Astrocyte of the spinal cord (primary cell): ENCODE measurements around the gene FLT4.

ENCODE experiments used
- DNase-seq: peaks from one replicate; pipeline ENCODE4 v3.0.0; 2011; ENCODE audit warnings: low read depth, low spot score
- H3K4me3 ChIP-seq: 2 replicates; pipeline ENCODE4 v1.5.1; 2011; ENCODE audit warnings: low read depth, mild to moderate bottlenecking, low read length, moderate library complexity
- in situ Hi-C: cut with HindIII; loops from 2 replicates; pipeline ENCODE4 v1.10.0; 2017; ENCODE audit warnings: low sequenced_read_pairs
- TF ChIP-seq, protein P1 (sequence below): IDR thresholded peaks from 2 replicates; pipeline ENCODE4 v1.5.1; 2012; ENCODE audit warnings: low read depth, mild to moderate bottlenecking, low read length, inconsistent platforms

The FLT4 gene

DNA sequence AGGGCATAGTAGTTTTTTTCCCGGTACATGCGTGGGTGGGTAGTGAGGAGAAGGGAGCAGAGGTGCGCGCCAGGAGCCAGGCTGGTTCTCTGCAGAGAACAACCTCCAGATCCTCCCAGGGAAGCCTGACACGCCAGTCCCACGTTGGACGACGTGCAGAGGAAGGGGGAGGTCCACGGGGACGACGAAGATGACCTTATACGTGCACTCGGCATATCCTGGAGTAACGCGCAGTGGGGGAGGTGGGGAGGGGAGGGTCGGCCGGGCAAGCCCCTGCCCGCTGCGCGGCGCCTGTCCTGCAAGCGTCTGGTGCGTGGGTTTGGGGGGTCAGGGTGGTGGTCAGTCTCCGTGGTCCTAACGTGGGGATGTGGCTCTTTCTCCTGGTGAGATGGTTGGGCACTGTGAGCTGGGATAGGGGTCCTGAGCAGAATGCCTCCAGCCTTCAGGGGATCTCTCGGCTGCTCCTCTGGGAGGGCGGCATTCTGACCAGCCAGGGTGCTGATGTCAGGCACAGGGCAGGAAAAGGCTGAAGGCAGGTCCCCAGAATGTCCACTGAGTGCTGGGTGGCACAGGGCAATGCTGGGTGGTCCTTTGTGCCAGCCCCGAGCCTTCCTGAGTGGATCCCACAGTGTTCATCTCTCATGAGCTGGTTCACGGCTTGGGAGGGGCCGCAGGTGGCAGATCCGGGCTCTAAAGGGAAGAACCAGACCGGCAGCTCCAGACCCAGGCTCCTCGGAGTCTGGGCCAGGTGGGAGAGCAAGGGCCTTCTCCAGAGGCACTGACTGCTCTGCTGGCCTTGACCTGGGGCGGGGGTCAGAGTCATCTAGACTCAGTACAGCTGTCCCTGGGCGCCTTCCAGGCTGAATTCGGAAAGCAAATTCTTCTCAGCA lies 47.6 kb downstream of the FLT4 start:
- no peak for DNase-seq
- in situ Hi-C loops, result no loop called here
- TF ChIP-seq, protein P1, sequence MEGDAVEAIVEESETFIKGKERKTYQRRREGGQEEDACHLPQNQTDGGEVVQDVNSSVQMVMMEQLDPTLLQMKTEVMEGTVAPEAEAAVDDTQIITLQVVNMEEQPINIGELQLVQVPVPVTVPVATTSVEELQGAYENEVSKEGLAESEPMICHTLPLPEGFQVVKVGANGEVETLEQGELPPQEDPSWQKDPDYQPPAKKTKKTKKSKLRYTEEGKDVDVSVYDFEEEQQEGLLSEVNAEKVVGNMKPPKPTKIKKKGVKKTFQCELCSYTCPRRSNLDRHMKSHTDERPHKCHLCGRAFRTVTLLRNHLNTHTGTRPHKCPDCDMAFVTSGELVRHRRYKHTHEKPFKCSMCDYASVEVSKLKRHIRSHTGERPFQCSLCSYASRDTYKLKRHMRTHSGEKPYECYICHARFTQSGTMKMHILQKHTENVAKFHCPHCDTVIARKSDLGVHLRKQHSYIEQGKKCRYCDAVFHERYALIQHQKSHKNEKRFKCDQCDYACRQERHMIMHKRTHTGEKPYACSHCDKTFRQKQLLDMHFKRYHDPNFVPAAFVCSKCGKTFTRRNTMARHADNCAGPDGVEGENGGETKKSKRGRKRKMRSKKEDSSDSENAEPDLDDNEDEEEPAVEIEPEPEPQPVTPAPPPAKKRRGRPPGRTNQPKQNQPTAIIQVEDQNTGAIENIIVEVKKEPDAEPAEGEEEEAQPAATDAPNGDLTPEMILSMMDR, result no peak
- H3K4me3 ChIP-seq, result no peak overlapping the region

DNA sequence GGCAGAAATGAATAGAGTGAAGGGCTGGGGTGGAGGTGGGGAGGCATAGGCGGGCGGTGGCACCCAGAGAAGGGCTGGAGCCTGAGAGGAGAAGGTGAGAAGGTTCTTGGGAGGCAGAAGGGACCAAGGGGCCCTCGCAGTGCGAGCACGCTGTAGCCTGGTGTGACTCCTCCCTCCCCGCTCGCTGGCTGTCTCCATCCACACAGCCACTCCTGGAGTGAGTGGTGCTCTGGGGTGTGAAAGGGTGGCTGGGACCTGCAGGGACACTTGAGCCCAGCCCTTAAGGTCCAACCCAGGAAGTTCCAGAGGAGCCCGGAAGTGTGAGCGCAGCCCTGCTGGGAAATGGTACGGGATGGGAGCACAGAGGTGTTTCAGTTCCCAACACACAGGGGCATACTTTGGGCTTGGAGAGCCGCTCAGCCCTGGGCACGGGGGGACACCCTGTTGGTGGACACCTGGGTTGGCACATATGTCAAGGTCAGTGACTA lies 48.8 kb downstream of the FLT4 start:
- no peak for DNase-seq
- in situ Hi-C loops, result no loop called here
- TF ChIP-seq, protein P1, result no peak
- no peak overlapping the region for H3K4me3 ChIP-seq

DNA sequence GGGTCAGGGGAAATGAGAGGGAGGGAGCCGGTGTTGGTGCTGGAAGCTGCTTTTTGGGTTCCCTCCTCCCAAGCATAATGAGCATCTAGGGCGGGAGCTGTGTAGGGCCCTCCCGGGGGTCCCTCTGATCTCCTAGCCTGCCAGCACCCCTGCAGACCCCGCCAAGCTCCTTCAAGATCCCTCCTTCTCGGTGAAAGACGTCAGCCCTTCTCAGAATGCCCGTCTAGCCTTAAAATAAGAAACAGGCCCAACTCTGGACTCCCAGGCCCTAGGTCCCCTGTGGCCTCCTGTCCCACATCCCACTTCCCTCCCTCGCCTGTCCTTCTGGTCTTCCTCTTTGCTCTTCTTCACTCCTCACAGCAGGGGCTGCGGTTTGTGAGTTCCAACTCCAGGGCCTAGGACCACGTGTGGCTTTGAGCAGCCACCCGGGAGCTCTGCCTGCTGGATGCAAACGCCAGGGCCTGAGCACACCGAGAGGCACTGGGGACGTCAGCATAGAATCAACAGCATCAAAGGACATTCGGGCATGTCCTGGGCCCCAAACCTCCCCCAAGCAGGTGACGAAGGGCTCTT lies 49.3 kb downstream of the FLT4 start:
- TF ChIP-seq, protein P1, result no peak
- no peak overlapping the region for H3K4me3 ChIP-seq
- no peak for DNase-seq
- in situ Hi-C loops, result no loop called here

DNA sequence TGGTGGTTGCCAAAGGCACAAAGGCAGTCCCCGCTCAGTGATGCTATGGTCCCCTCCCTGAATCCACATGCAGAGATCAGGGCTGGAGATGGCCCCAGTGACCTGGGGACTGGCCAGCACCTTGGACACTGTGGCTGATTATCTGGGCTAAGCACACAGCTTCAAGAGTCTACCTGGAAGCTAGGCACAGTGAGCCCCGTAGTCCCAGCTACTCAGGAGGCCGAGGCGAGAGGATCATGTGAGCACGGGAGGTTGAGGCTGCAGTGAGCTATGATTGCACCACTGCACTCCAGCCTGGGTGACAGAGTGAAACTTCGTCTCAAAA lies 49.8 kb downstream of the FLT4 start:
- in situ Hi-C loops, result no loop called here
- TF ChIP-seq, protein P1, result no peak
- H3K4me3 ChIP-seq, result no peak overlapping the region
- DNase-seq, result no peak

DNA sequence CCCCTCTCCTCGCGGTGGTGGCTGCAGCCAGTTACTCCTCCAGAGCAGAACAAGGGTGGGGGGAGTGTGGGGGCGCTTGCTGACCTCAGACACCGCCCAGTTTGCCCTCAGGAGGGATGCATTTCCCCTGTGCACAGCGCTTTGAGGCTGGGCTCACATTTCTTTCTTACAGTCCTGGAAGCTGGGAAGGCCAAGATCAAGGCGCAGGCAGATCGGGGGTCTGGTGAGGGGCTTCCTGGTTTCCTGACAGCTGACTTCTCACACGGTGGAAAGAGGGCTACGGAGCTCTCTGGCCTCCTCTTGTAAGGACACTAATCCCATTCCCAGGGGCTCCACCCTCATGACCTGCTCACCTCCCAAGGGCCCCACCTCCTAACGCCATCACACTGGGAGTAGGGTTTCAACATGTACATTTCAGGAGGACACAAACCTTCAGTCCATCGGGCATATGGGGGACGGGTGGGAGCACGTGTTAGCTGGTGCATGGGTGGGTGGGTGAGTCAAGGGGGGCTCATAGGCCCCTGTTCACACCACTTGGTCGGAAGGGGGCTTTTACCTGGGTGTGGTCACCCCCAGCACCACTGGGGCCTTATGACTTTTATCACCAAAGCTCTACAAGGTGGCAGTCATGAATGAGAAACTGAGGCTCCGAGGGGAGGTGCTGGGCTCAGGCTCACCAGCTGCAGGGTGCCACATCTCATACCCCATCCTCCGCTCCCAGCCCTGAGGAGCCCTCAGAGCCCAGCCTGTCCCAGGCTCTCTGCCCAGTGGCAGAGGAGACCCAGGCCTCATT lies 50.4 kb downstream of the FLT4 start:
- H3K4me3 ChIP-seq, result no peak overlapping the region
- DNase-seq, result no peak
- in situ Hi-C loops, result no loop called here
- TF ChIP-seq, protein P1, result no peak

DNA sequence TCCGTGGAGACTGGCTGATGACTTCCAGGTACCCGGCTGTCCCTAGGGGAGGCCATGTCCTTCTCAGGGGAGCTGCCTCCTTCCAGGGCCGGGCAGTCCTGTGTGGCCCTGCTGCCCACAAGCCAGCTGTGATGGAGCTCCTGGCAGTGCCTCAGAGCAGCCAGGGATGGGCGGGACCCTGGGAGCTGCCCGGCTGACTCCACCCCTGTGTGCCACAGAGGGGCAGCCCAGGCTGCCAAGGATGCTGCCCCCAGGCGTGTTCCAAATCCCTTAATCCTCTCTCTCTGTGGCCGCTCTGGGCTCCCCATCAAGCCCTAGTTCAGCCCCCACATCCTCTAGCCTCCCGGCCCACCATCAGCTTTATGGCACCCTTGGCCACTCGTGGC lies 51.1 kb downstream of the FLT4 start:
- DNase-seq, result no peak
- H3K4me3 ChIP-seq, result no peak overlapping the region
- TF ChIP-seq, protein P1, result no peak
- in situ Hi-C loops, result no loop called here
